Activated CD8-positive, alpha-beta memory T cell treated with anti-CD3 and anti-CD28 coated beads, Interleukin-2, amount 50 U/mL, for 24 hours (primary cell): ENCODE data around the gene HOXB4.
A peak's percentile ranks its signal among the peaks of the same experiment; 100 is the strongest.

ENCODE experiments used
- DNase-seq: peaks from one replicate; pipeline ENCODE4 v3.0.0-alpha.2; 2020; ENCODE audit errors: extremely low read depth

HOXB4 gene

DNA sequence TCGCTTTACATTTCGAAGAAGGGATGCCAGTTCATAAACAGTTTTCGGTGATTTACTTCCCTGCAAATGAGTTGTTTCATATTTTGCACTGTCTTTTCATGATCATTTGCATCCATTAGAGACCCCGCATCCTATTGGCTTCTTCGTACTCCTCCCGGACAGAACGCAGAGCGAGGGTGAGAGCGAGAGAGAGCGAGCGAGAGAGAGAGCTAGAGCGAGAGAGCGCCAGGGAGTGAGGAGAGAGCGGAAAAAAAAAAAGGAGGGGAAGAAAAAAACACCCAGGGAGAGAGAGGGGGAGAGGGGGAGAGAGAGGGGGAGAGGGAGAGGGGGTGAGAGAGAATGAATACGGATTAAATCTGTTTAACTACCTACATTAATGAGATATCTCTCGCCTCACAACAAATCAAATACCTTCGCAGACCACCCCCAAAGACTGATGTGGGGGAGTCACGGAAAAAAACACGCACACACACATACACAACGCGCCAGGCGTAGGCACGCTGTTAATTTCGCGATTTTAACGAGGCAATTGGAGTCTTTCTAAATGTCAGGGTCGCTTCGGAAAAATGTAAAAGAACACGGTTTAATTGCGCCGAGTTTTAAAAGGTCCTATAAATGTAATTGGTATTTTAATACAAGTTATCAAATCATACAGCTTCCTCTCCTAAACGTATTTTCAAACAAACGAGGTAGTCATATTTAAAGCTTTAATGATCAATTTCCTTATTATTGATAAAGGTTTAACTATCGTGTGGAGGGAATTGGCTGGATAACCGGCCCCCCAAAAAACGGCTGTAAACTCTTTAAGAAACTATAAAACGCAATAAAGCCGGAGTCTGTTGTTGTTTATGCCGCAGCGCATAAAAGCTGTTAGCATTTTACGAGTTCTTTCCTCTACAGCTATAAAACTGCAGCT, 37.2 kb upstream of the HOXB4 start, which contains the start of gene HOXB8:
HOXB8 (minus strand) TSS at position 246 of the 916 bp plus-strand sequence. CDS start 588 bp downstream, outside the sequence.
- no peak for DNase-seq

DNA sequence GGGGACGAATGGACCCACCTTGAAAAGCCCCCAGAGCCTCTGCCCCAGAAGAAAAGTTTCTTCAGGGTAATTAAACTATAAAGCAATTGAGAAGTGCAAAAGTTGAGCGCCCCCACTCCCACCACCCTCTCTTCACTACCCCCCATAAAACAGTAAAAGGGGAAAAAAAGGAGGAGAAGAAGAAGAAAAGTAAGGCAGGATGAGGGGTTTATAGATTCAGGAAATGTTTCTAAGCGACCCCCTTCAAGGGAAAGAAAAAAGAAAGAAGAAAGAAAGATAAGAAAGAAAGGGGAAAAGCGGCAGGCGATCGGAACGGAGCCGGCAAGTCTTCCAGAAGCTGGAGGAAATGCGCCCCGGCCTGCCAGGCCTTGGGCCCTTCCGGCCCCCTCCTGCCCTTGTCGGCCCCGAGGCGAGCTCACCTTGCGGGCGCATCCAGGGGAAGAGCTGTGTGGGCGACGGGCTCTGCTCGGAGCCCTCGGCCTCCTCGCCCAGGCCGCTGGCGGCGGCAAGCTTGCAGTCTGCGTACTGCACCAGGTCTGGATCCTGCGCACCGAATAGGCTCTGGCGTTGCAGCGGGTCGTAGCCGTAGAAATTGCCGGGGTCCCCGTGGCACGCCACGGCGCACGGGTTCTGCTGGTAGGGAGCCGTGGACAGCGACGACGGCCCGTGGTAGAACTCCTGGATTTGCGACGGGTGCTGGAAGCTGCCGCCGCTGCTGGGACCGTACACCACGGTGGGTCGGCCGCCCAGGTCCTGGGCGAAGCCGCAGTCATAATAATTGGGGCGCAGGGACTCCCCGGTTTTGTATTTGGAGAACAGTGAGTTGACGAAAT, 35.9 kb upstream of the HOXB4 start:
- DNase-seq, result no peak

DNA sequence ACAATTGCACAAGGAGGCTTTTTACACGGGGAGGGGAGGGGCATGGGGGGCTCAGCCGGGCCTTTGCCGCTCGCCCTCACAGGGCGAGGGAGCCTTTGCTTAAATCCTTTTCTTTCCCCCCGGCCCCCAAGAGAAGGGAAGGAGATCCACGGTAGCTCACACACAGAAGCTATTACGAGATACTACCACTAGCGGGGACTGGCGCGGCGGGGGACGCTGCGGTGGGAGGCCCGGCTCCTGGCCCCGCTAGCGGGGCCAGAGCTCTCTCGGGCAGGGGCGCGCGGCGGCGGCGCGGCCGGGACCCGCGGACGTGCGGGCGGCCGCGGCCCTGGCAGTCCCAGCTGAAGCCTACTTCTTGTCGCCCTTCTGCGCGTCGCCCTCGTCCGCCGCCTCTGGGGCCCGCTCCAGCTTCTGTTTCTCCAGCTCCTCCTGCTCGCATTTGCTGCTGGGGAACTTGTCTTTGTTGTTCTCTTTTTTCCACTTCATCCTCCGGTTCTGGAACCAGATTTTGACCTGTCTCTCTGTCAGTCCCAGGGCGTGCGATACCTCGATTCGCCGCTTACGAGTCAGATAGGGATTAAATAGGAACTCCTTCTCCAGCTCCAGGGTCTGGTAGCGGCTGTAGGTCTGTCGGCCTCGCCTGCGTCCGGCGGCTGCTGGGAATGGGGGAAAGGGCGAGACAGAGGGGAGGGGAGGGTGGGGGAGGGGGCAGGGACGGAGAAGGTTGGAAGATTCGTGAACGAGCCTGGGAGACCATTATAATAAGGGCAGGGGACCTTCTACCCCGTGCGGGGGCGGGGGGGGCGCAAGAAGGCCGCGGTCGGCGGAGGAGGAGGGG, 34.9 kb upstream of the HOXB4 start:
- DNase-seq, result no peak

DNA sequence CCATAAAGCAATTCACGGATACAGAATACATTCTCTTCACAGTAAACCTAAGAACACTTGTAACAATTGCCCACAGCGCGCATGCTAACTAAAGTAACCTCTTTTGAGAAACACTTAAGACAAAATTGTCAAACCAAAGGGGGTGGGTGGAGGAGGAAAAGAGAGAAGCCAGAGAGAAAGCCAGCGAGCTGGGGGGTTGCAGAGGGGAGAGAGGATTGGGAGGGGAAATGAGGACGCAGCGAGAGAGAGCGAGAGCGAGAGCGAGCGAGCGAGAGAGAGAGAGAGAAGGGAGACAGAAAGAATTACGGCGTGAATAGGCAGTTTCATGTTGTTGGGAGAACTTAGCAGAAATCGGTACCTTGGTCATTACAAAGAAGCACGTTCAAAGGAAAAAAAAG, 34.3 kb upstream of the HOXB4 start:
- DNase-seq, result no peak

DNA sequence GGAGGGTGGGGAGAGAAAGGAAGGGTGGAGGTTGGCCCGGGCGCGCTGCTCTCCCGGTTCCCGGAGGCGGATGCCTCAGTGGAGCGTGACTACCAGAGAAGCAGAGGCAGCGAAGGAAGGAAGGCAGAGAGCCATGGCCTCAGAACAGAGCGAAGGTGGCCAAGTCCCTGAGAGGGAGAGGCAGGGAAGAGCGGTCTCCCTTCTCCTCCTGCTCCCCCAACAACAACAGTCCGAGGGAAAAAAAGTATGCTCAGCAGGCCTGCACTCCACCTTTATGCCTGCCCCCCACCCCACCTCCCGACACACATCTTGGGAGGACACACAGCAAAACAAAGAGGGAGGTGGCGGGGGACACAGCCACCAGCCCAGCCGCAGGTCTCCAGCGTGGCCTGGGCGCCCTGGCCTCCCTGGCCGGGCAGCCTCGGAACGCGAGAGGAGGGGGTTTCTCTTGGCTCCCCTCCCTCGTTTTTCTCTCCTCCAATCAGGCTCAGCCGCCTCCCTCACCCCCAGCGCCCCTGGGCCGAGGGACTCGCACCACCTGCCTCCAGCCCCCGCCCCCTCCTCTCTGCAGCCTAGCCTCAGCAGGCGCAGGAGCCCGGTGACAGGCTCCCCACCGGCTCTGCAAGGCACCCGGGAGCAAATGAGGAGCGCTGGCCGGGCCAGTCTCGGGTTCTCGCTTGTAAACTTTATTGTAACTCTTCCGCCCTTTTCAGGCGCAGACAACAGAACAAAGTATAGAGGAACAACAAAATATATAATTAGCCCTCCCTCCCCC, 33.7 kb upstream of the HOXB4 start:
- no peak for DNase-seq

DNA sequence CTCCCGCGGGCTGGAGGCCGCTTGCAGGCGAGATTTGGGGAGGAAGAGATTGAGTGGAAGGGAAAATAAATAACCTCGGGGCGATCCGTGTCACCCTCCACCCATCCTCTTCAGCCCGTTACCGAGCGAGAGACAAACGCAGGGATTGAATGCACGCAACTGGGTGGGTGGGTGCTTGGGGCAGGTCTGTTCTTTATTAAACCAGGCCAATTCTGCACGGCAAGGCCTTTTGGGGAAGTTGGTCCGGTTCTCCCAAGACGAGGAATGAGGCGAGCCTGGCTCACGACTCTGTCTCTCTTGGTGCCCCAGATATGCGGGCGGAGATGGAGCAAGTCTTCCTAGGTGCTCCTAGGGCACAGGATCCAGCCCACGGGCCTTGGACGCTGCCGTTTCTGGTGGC, 33.1 kb upstream of the HOXB4 start:
- no peak for DNase-seq

DNA sequence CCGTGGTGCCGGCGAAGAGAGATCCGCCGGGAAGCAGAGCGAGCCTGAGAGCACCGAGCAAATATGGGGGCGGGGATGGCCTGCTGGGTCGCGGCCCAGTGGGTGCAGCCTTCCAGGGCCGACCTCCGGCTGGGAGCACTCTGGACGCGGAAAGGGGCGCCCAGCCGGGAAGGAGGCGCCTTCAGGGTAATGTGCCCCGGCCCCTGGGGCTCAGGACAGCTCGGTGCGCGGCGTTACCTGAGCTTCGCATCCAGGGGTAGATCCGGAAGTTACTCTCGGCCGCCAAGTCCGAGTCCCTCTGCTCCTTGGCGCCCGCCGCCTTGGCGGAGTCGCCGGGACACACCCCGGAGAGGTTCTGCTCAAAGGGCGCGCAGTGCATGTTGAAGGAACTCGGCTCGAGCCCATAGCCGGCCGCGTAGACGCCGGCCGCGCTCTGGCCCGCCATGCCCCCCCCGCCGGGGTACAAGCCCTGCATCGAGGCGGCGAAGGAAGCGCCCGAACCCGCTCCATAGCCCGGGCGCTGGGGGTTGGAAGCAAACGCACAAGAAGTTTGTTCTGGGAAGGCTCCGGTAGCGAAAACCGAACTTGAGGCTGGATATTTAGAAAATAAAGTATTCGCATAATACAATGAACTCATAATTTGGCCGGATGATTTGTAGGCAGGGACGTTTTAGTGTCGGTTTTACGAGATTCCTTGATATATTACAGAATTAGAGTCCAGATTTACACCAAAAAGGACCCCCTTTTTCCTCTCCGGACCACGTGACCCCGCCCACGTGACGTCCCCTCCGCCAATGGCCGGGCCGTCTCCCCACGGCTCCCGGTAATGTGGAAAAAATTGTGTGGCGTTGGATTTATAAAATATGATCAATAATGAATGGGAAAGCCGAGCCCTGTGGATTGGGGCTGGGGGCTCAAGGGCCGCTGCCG, 32.4 kb upstream of the HOXB4 start, which contains the start of gene HOXB7:
HOXB7 (minus strand) TSS at position 736 of the 930 bp plus-strand sequence; CDS start at position 637, 99 bp downstream.
- peak; percentile 44 for DNase-seq

DNA sequence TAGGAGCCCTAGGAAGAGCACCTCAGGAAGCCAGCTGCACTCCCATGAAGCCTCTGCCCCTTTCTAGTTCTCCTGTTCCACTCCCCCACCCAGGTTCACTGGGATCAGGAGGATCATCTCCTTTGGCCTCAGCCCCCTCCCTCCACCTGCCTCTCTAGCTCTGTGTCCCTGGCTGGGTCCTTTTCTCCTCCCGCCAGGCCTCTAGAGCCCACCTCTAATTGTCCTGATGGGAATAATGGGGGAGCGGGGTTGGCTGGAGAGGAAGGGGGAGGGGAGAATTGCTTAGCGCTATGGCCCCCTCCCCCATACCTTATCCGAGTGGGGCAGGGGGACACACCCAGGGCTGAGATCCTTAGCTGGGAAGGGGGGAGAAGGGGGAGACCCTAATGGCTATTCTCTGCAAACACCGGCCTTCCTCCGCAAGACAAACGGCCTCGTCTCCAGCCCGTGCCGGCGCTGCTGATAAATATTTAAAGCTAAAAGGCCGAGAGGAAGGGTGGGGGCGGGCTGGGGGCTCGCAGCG, 31.7 kb upstream of the HOXB4 start:
- DNase-seq, result no peak

DNA sequence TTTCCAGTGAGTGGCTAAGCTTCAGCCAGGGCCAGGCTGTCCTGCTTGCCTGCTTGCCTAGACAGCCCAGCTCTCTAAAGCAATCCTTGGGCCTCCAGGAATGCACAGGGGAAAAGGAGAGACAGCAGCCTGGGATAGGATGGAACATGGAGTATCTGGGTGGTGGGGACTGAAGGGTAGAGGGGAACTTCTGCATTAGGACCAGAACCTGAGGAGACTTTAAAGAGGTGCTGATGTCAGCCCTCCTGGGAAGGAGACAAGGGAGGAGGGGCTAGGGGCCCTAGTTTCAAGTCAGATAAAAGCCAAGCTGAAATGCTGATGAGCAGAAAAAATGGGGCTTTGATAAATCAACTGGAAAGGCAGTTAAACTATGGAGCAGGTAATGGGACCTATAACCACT, 30.9 kb upstream of the HOXB4 start:
- no peak for DNase-seq

DNA sequence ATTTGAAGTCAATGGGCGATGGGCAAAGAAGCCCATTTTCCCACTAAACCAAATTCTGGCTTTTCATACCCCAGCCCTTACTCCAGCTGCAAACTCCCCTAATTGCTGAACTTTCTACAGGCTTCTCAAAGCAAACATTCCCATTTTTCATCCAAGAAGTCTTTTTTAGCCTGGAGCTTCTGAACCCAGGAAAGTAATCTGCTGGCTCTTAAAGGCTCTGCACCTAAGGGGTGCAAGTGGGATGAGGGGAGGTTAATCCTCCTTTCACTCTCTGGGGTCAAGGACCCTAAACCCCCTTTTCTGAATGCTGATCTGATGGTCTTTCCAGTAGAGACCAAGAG, 30.3 kb upstream of the HOXB4 start:
- DNase-seq, result no peak

DNA sequence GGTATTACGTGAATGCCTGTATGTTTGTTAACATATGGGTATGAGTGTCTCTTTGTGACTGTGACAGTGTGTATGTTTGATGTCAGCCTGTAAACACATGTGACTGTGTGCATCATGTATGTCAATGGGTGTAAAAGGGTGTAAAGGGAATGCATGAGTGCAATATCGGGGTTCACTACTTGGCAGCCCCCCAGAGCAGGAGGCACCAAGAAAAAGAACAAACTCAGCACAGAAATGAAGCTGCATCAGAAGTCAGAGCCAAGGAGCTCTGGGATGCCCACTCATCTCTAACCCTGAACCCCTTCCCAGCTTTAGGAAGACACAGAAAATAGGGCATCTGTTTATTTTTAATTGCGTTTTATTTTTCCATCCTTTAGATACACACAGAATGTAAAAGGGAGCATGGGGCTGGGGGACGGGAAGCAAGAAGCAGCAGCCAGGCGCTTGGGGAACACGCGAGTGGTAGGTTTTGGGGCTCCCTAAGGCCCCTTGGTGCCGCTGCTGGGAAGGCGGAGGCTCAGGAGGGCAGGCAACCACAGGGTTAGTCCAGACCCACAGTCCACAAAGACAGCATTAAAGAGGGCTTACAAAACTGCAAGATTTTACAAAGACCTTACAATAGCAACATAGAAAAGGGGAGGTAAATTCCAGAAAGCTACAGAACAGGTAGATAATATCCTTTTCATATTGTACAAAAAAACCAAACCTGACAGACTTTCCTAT, 28.9 kb upstream of the HOXB4 start:
- no peak for DNase-seq

DNA sequence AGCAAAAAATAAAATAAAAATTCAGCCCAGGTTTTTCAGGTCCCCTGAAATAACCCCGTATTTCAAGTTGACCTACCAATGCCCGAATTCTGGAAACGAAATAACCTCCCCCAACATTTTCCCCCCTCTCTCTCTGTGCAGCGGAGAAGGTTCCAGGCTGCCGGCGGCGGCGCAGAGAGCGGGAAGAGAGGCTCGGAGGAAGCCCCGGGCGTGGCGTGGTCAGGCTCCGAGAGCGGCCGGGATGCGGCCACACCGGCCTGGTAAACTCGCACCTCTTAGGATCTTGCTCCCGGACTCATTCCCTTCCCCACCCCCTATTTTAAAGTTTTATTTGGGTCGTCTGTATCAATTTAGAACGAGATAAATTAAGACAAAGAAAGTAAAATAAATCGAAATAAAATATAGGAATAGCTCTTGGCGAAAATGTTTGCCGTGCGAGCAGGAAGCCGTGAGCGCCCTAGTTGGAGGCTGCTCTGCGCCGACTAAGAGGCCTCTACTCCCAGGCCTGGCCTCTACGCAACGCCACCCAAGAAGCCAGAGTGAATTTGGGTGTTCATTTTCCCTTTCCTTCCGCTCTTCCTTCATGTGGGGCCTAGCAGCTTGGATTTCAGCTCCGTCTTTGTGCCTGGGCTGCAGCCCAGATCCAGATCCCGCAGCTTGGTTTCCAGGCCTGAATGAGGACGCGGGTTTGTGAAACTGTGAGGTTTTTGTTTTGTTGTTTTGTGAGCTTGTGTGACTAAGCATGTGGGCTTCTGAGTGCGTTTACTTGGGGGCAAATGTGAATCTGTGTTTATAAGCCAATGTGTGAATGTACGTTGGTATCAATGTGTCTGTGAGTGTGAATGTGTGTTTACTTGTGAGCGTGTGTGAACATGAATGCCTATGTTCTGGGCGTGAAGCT, 28.1 kb upstream of the HOXB4 start:
- no peak for DNase-seq

DNA sequence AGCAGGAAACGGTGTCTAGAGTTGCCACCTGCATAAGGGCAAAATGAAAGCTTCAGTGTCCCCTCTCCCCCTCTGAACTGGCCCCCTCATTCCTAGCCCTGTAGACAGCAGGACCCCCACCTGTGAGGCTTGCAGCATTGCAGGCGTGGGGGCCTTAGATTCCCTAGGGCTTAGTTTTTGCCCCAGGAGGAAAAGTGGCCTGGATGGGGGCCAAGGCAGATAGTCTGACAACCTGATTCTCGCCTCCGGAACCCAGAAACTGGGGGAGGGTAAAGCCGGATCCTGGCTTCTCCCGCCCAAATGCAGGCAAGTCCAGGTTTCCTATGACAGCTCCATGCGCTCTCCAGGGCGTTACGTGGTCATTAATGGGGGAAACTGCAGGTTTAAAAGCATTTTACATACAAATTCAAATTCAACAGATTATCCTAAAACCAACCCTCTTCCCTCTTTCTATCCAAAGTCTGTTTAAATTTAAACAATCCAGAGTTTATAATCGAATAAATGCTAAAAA, 27.3 kb upstream of the HOXB4 start:
- no peak for DNase-seq

DNA sequence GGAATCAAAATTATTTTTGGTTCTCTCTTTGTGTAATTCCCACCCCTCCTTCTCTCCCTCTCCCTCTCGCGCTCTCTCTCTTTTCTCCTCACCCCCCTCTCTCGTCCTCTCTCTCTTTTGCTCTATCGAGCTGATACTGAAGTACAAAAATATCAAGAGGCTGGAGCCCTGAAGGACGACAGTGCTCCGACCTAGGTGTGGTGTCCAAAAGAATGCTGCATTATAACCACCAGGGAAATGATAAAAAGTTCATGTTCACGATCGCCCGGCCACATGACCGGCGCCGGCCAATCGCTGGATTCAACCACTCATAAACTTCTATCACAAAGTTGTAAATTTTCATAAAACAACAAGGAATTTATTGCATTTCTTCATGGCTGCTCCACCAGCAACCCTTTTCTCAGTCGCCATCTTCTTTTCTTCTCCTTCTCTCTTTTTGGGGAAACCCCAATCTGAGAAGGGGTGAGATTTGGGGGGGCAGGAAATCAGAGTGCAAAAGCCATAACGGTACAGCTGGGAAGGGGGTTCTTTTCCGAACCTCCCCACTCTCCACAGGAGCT, 26.7 kb upstream of the HOXB4 start, which contains the start of gene HOXB6:
HOXB6 (minus strand) TSS at position 217 of the 560 bp plus-strand sequence. CDS start 6,836 bp downstream, outside the sequence.
- no peak for DNase-seq

DNA sequence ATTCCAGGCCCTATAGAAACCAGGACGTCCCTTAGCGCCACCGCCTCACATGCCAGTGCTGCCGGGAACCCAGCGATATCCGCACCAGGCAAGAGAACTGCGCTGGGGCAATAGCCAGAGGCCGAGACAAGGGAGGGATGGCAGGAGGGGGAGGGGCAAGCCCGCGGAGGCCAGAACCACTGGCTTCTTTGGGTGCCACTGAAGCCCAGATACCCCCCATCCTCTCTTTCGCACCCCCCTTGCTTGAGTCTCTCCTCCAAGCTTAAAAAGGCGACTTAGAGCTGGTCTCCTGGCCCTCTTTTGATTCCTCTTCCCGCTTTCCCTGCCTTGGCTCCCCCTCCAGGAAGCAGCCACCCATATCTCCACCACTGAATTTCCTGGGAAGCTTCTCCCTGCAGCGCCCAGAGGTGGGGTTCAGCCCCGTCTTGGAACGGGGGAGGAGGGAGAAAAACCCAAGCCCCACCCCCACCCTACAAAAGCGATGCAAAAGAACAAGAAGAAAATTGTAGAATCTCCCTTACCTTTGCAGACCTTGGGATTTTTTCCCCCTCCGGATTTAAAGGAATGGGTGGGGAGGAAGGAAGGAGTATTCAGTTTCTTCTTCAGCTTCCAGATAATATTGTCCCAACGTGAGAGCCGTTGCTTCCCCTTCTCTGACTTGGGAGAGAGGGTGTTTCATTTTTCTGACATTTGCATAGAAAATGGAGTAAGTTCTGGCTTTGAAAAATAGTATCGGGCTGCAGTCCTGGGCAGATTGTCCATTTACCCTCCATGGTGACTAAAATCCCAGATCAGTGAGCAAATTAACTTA, 26.0 kb upstream of the HOXB4 start:
- DNase-seq, result no peak
